Measurements from ENCODE around the gene FBXW8.

The FBXW8 gene

GRCh38 chr12:116924558-116925453 lies 14.1 kb downstream of the FBXW8 start:
- DNase-seq (ENCODE audit: low read depth in 1 of 2, low spot score in 1 of 2) = peak in 1 of 2 donors; percentile 13

- no peak for DNase-seq (ENCODE audit: low read depth in 1 of 2, low spot score in 1 of 2)
Observed at GRCh38 chr12:116926283-116927243, 15.8 kb downstream of the FBXW8 start.

- DNase-seq (ENCODE audit: low read depth in 1 of 2, low spot score in 1 of 2) = no peak
Observed at GRCh38 chr12:116927244-116927940, 16.6 kb downstream of the FBXW8 start.

GRCh38 chr12:116928504-116928903 lies 17.8 kb downstream of the FBXW8 start:
- no peak for DNase-seq (ENCODE audit: low read depth in 1 of 2, low spot score in 1 of 2)

- no peak for DNase-seq (ENCODE audit: low read depth in 1 of 2, low spot score in 1 of 2)
Observed at GRCh38 chr12:116929885-116930284, 19.1 kb downstream of the FBXW8 start.

GRCh38 chr12:116931665-116932064 lies 20.9 kb downstream of the FBXW8 start:
- DNase-seq (ENCODE audit: low read depth in 1 of 2, low spot score in 1 of 2) = no peak

GRCh38 chr12:116933091-116933490 lies 22.3 kb downstream of the FBXW8 start:
- DNase-seq (ENCODE audit: low read depth in 1 of 2, low spot score in 1 of 2) = no peak

- no peak for DNase-seq (ENCODE audit: low read depth in 1 of 2, low spot score in 1 of 2)
Observed at GRCh38 chr12:116933512-116934246, 22.9 kb downstream of the FBXW8 start.

- DNase-seq (ENCODE audit: low read depth in 1 of 2, low spot score in 1 of 2) = no peak
Observed at GRCh38 chr12:116934908-116935705, 24.4 kb downstream of the FBXW8 start.

- DNase-seq (ENCODE audit: low read depth in 1 of 2, low spot score in 1 of 2) = no peak
Observed at GRCh38 chr12:116937640-116938039, 26.9 kb downstream of the FBXW8 start.

- no peak for DNase-seq (ENCODE audit: low read depth in 1 of 2, low spot score in 1 of 2)
Observed at GRCh38 chr12:116939734-116940133, 29.0 kb downstream of the FBXW8 start.

- no peak for DNase-seq (ENCODE audit: low read depth in 1 of 2, low spot score in 1 of 2)
Observed at GRCh38 chr12:116941188-116941587, 30.4 kb downstream of the FBXW8 start.

- DNase-seq (ENCODE audit: low read depth in 1 of 2, low spot score in 1 of 2) = no peak
Observed at GRCh38 chr12:116943419-116944372, 32.9 kb downstream of the FBXW8 start.

GRCh38 chr12:116945886-116946550 lies 35.3 kb downstream of the FBXW8 start:
- no peak for DNase-seq (ENCODE audit: low read depth in 1 of 2, low spot score in 1 of 2)

GRCh38 chr12:116948298-116948697 lies 37.5 kb downstream of the FBXW8 start:
- no peak for DNase-seq (ENCODE audit: low read depth in 1 of 2, low spot score in 1 of 2)

- DNase-seq (ENCODE audit: low read depth in 1 of 2, low spot score in 1 of 2) = no peak
Observed at GRCh38 chr12:116950628-116951325, 40.0 kb downstream of the FBXW8 start.

GRCh38 chr12:116954710-116955381 lies 44.1 kb downstream of the FBXW8 start:
- DNase-seq (ENCODE audit: low read depth in 1 of 2, low spot score in 1 of 2) = no peak

All from activated T-helper 1 cell treated with anti-CD3 and anti-CD28 coated beads, Interleukin-2, amount 50 U/mL, for 16 hours (primary cell).